IMR-90 (cell line): Measurements from ENCODE around the gene UNC79. TPM values are rescaled to one million over a fixed set of nuclear protein-coding genes. Genes with fewer than 3 reads are reported as not detected.

Experiments used
- ATAC-seq: fragments of 200-7000 bp; cut with Tn5 transposase; 2 replicates; pipeline ENCODE4 v1.9.1; 2020; ENCODE audit warnings: low read depth, mild to moderate bottlenecking, moderate library complexity
- BruUV-seq: library from RNA; stranded (reverse); fragments of 400-500 nt; replicated peaks from 2 replicates; lab custom pipeline; 2021; lab: Mats Ljungman, UMichigan
- CTCF ChIA-PET: fragments of 300-600 bp; formaldehyde crosslinking; extraction: SDS; loops from one replicate; lab custom pipeline; 2021; ENCODE audit warnings: antibody characterized with exemption; lab: Yijun Ruan, JAX
- POLR2A ChIA-PET: fragments of 300-600 bp; sonication (Branson Sonifier 250); formaldehyde crosslinking; loops from one replicate; lab custom pipeline; 2022; ENCODE audit warnings: antibody characterized with exemption; ENCODE audit not compliant: unreplicated experiment; lab: Charles Lee
- DNase-seq: peaks from one replicate; pipeline ENCODE4 v3.0.0; 2013
- H2AFZ ChIP-seq: replicated peaks from 2 replicates; pipeline ENCODE3; 2013; ENCODE audit warnings: low read length, mild to moderate bottlenecking; ENCODE audit not compliant: poor library complexity
- H2AK5ac ChIP-seq: 2 replicates; pipeline ENCODE4 v1.6.1; 2013; ENCODE audit warnings: low read depth, low read length, inconsistent platforms
- H2AK9ac ChIP-seq: replicated peaks from 2 replicates; pipeline ENCODE3; 2013; ENCODE audit warnings: mild to moderate bottlenecking, low read depth, low read length, moderate library complexity; ENCODE audit not compliant: poor library complexity
- H2BK120ac ChIP-seq: 2 replicates; pipeline ENCODE4 v1.6.1; 2013; ENCODE audit warnings: low read depth, low read length, inconsistent platforms
- H2BK15ac ChIP-seq: 3 replicates; pipeline ENCODE4 v1.6.1; 2013; ENCODE audit warnings: low read depth, low read length, inconsistent platforms
- H2BK20ac ChIP-seq: 2 replicates; pipeline ENCODE4 v1.6.1; 2013; ENCODE audit warnings: low read depth, mild to moderate bottlenecking, inconsistent platforms, low read length, moderate library complexity
- H2BK5ac ChIP-seq: 2 replicates; pipeline ENCODE4 v1.6.1; 2013; ENCODE audit warnings: mild to moderate bottlenecking, low read depth, low read length, inconsistent platforms; ENCODE audit not compliant: poor library complexity, severe bottlenecking
- H3K14ac ChIP-seq: replicated peaks from 2 replicates; pipeline ENCODE4 v1.6.1; 2013; ENCODE audit warnings: low read depth, low read length, inconsistent platforms
- H3K18ac ChIP-seq: 2 replicates; pipeline ENCODE4 v1.6.1; 2013; ENCODE audit warnings: low read depth, low read length, control low read depth
- H3K23ac ChIP-seq: 2 replicates; pipeline ENCODE4 v1.6.1; 2013; ENCODE audit warnings: low read depth, low read length, inconsistent platforms
- H3K27ac ChIP-seq: 2 replicates; pipeline ENCODE4 v1.5.1; 2013; ENCODE audit warnings: mild to moderate bottlenecking, control low read depth, low read length; ENCODE audit not compliant: insufficient read depth
- H3K27me3 ChIP-seq: 2 replicates; pipeline ENCODE4 v1.6.1; 2013; ENCODE audit warnings: low read length; ENCODE audit not compliant: control insufficient read depth, insufficient read depth
- H3K36me3 ChIP-seq: 2 replicates; pipeline ENCODE4 v1.6.1; 2013; ENCODE audit warnings: low read length, mixed read lengths; ENCODE audit not compliant: control insufficient read depth, insufficient read depth
- H3K4ac ChIP-seq: 2 replicates; pipeline ENCODE4 v1.6.1; 2013; ENCODE audit warnings: low read depth, low read length, inconsistent platforms
- H3K4me1 ChIP-seq: 2 replicates; pipeline ENCODE4 v1.6.1; 2013; ENCODE audit warnings: low read length, mixed read lengths; ENCODE audit not compliant: control insufficient read depth, insufficient read depth
- H3K4me2 ChIP-seq: 2 replicates; pipeline ENCODE4 v1.6.1; 2013; ENCODE audit warnings: low read depth, mild to moderate bottlenecking, control low read depth, low read length, moderate library complexity
- H3K4me3 ChIP-seq: 2 replicates; pipeline ENCODE4 v1.5.1; 2013; ENCODE audit warnings: low read depth, mild to moderate bottlenecking, control low read depth, low read length, moderate library complexity; ENCODE audit not compliant: insufficient read depth
- H3K56ac ChIP-seq: 2 replicates; pipeline ENCODE4 v1.6.1; 2013; ENCODE audit warnings: low read length, inconsistent platforms; ENCODE audit not compliant: insufficient read depth; ENCODE audit errors: extremely low read depth
- H3K79me1 ChIP-seq, 2 experiments: 2 replicates each; pipeline ENCODE4 v1.6.1; 2013; ENCODE audit warnings: low read length in 2 of 2, inconsistent platforms in 1 of 2, low read depth in 1 of 2
- H3K9ac ChIP-seq: 2 replicates; pipeline ENCODE4 v1.6.1; 2013; ENCODE audit warnings: low read depth, low read length, control low read depth
- H3K9me1 ChIP-seq: 2 replicates; pipeline ENCODE4 v1.6.1; 2013; ENCODE audit warnings: low read length, inconsistent platforms; ENCODE audit not compliant: insufficient read depth
- H3K9me3 ChIP-seq: 2 replicates; pipeline ENCODE4 v1.6.1; 2013; ENCODE audit warnings: low read length; ENCODE audit not compliant: control insufficient read depth, insufficient read depth
- H4K20me1 ChIP-seq: 2 replicates; pipeline ENCODE4 v1.6.1; 2013; ENCODE audit warnings: low read length, inconsistent platforms; ENCODE audit not compliant: insufficient read depth
- H4K5ac ChIP-seq: 2 replicates; pipeline ENCODE4 v1.6.1; 2013; ENCODE audit warnings: mild to moderate bottlenecking, low read depth, low read length, control low read depth
- H4K8ac ChIP-seq, 2 experiments: 2 replicates each; pipeline ENCODE4 v1.6.1; 2013; ENCODE audit warnings: low read depth in 2 of 2, low read length in 2 of 2, control low read depth in 1 of 2, inconsistent platforms in 1 of 2
- H4K91ac ChIP-seq: 2 replicates; pipeline ENCODE4 v1.6.1; 2013; ENCODE audit warnings: low read depth, low read length, inconsistent platforms; ENCODE audit not compliant: insufficient read depth
- BHLHE40 ChIP-seq: fragments of 150-350 bp; IDR thresholded peaks from 2 replicates; pipeline ENCODE4 v1.6.1; 2016; ENCODE audit warnings: mild to moderate bottlenecking, low read depth, low read length
- CTCF ChIP-seq: conservative IDR thresholded peaks from 2 replicates; pipeline ENCODE4 v1.5.1; 2012; ENCODE audit warnings: mild to moderate bottlenecking, low read depth, low read length, improper control_type of control experiment
- ELK1 ChIP-seq: fragments of 150-350 bp; IDR thresholded peaks from 2 replicates; pipeline ENCODE4 v1.6.1; 2016; ENCODE audit warnings: low read depth, mild to moderate bottlenecking, low read length, moderate library complexity, borderline replicate concordance
- USF2 ChIP-seq: fragments of 150-350 bp; IDR thresholded peaks from 2 replicates; pipeline ENCODE4 v1.6.1; 2017; ENCODE audit warnings: mild to moderate bottlenecking, antibody characterized with exemption, low read length, low read depth
- WGBS, 2 experiments: methylation state at CpG; one replicate each; pipeline versions ENCODE4 v1.1.5 to v1.1.7; 2013; ENCODE audit warnings: missing lambda C conversion rate in 2 of 2; ENCODE audit not compliant: insufficient read length in 1 of 2; ENCODE audit errors: extremely low coverage in 2 of 2; 5-methylcytosine and 5-hydroxymethylcytosine counted together
- dilution Hi-C: fragments of 300-500 bp; cut with HindIII; formaldehyde crosslinking; loops from one replicate; pipeline ENCODE4 v1.14.3; 2018; ENCODE audit warnings: low sequenced_read_pairs; ENCODE audit not compliant: unreplicated experiment
- in situ Hi-C: fragments of 300-500 bp; cut with MboI; formaldehyde crosslinking; loops from 3 replicates; pipeline ENCODE4 v1.14.3; 2019; ENCODE audit warnings: low sequenced_read_pairs, inconsistent platforms, mixed read lengths
- intact Hi-C: fragments of 100-400 bp; cut with micrococcal nuclease; formaldehyde crosslinking; loops from 2 replicates; pipeline ENCODE4 v1.10.0; 2022
- polyA plus RNA-seq, 3 experiments: library from polyadenylated mRNA; depleted of rRNA; stranded (reverse); fragments of >200 nt; gene quantifications; 2 replicates each; pipeline ENCODE4 v1.2.3, GENCODE V29; 2012; ENCODE audit warnings: low replicate concordance in 1 of 3
- total RNA-seq: library from RNA; depleted of rRNA; stranded (reverse); fragments of >200 nt; gene quantifications from 2 replicates; pipeline ENCODE4 v1.2.3, GENCODE V29; 2012

The UNC79 gene
- total and polyA plus RNA-seq, 2 of the 4 experiments (the other 2 are of a cell fraction): under 0.01 TPM

- Histone ChIP-seq H3K14ac (no peak overlapping the region), H4K91ac (no peak overlapping the region), H3K4ac (no peak overlapping the region), H2BK20ac (no peak overlapping the region), H3K9me1 (no peaks in the 10 kb centered on the region), H3K27me3 (no peaks in the 10 kb centered on the region), H3K36me3 (no peaks in the 10 kb centered on the region), H2BK15ac (no peak overlapping the region), H2AK5ac (no peak overlapping the region), H3K27ac (no peak overlapping the region), H3K9me3 (no peaks in the 10 kb centered on the region), H4K8ac (no peak overlapping the region), H2AK9ac (no peak overlapping the region), H3K18ac (no peak overlapping the region), H3K23ac (no peak overlapping the region), H2AFZ (no peak overlapping the region), H4K20me1 (no peaks in the 10 kb centered on the region), H3K4me1 (no peaks in the 10 kb centered on the region), H3K56ac (no peak overlapping the region), H3K79me1 (no peaks in the 10 kb centered on the region), H3K9ac (no peak overlapping the region), H3K4me2 (no peak overlapping the region), H2BK120ac (no peak overlapping the region), H4K5ac (no peak overlapping the region), H3K4me3 (no peak overlapping the region), H2BK5ac (no peak overlapping the region)
- ATAC-seq: no peak
- intact Hi-C loops (no loop called here), dilution Hi-C loops (no loop called here), in situ Hi-C loops (no loop called here)
- ChIA-PET CTCF (no interaction called here), POLR2A (no interaction called here)
- DNase-seq: no peak
- BruUV-seq: no TSS peak
- WGBS, 2 experiments: 20% methylated on average over 1 of the region's 3 CpGs; no CpG with 5 or more reads in 1 of the 2 experiments
- no peak for TF ChIP-seq BHLHE40
- TF ChIP-seq USF2: no peak
- TF ChIP-seq ELK1: no peak
- TF ChIP-seq CTCF: no peak
Measured at GRCh38 chr14:93643127-93643526, 212.4 kb downstream of the UNC79 start.
